GM12878 (cell line): ENCODE data around the gene CASP12. TPM values are rescaled to one million over a fixed set of nuclear protein-coding genes. Genes with fewer than 3 reads are reported as not detected.

Source experiments
- ATAC-seq: fragments of 200-7000 bp; cut with Tn5 transposase; 3 replicates; pipeline ENCODE4 v1.9.1; 2020; ENCODE audit warnings: mild to moderate bottlenecking, moderate library complexity
- BruUV-seq: library from RNA; stranded (reverse); fragments of 400-500 nt; replicated peaks from 2 replicates; lab custom pipeline; 2021; lab: Mats Ljungman, UMichigan
- CTCF ChIA-PET: fragments of 300-600 bp; sonication (Branson Sonifier 250); formaldehyde crosslinking; extraction: SDS; loops from one replicate; lab custom pipeline; 2021; ENCODE audit warnings: inconsistent platforms; lab: Yijun Ruan, JAX
- POLR2A ChIA-PET: fragments of 350-600 bp; formaldehyde crosslinking; extraction: SDS; loops from one replicate; lab custom pipeline; 2021; ENCODE audit warnings: inconsistent platforms; lab: Charles Lee
- RAD21 ChIA-PET: fragments of 300-600 bp; sonication (Branson Sonifier 250); formaldehyde crosslinking; loops from one replicate; lab custom pipeline; 2023; ENCODE audit warnings: antibody characterized with exemption; ENCODE audit not compliant: unreplicated experiment; lab: Charles Lee
- SMC1A ChIA-PET: fragments of 300-600 bp; sonication (Branson Sonifier 250); formaldehyde crosslinking; loops from one replicate; lab custom pipeline; 2023; ENCODE audit not compliant: unreplicated experiment, uncharacterized antibody; lab: Charles Lee
- DNase-seq: peaks from one replicate; pipeline ENCODE4 v3.0.0-alpha.2; 2011; ENCODE audit warnings: low read depth, low spot score
- FAIRE-seq: peaks from 3 replicates; lab custom pipeline; 2011; peaks lifted over from hg19 to GRCh38; lab: Jason Lieb, UNC
- H2AFZ ChIP-seq: 2 replicates; pipeline ENCODE4 v1.6.0; 2011; ENCODE audit warnings: low read depth, low read length, control low read depth; ENCODE audit not compliant: control insufficient read depth
- H3K27ac ChIP-seq: 2 replicates; pipeline ENCODE4 v1.5.1; 2011; ENCODE audit warnings: control low read depth; ENCODE audit not compliant: control insufficient read depth, insufficient read depth
- H3K27me3 ChIP-seq, 2 experiments: replicated peaks in 1 of 2; 2 replicates each; pipeline versions ENCODE4 v1.6.0 to v1.6.1; 2011; ENCODE audit warnings: low read length in 1 of 2; ENCODE audit not compliant: control insufficient read depth in 2 of 2, insufficient read depth in 2 of 2
- H3K36me3 ChIP-seq, 2 experiments: 2 replicates each; pipeline ENCODE4 v1.5.1; 2011; ENCODE audit warnings: low read length in 1 of 2; ENCODE audit not compliant: control insufficient read depth in 2 of 2, insufficient read depth in 2 of 2
- H3K4me1 ChIP-seq: 2 replicates; pipeline ENCODE4 v1.6.1; 2011; ENCODE audit warnings: mild to moderate bottlenecking, low read length, moderate library complexity, mixed read lengths; ENCODE audit not compliant: control insufficient read depth, insufficient read depth
- H3K4me2 ChIP-seq: 2 replicates; pipeline ENCODE4 v1.6.0; 2011; ENCODE audit warnings: control low read depth; ENCODE audit not compliant: control insufficient read depth, insufficient read depth
- H3K4me3 ChIP-seq: fragments of 200-600 bp; sonication (generic); 2 replicates; pipeline ENCODE4 v1.5.1; 2016
- H3K79me2 ChIP-seq: 2 replicates; pipeline ENCODE4 v1.6.0; 2011; ENCODE audit warnings: low read length; ENCODE audit not compliant: control insufficient read depth, insufficient read depth
- H3K9ac ChIP-seq: 2 replicates; pipeline ENCODE4 v1.8.0; 2011; ENCODE audit warnings: low read length, control low read depth, mixed read lengths; ENCODE audit not compliant: control insufficient read depth, insufficient read depth
- H3K9me3 ChIP-seq: replicated peaks from 3 replicates; pipeline ENCODE4 v1.5.1; 2011; ENCODE audit warnings: mild to moderate bottlenecking, low read length; ENCODE audit not compliant: control insufficient read depth, insufficient read depth
- H4K20me1 ChIP-seq: 2 replicates; pipeline ENCODE4 v1.6.0; 2011; ENCODE audit not compliant: control insufficient read depth, insufficient read depth
- ATF2 ChIP-seq: IDR thresholded peaks from 2 replicates; pipeline ENCODE4 v1.6.1; 2012; ENCODE audit warnings: low read length, inconsistent platforms
- ATF7 ChIP-seq: fragments of 450-650 bp; IDR thresholded peaks from 2 replicates; pipeline ENCODE4 v1.6.1; 2016; ENCODE audit warnings: low read depth, mild to moderate bottlenecking
- BRCA1 ChIP-seq: IDR thresholded peaks from 2 replicates; pipeline ENCODE4 v1.6.1; 2011; ENCODE audit warnings: low read depth, low read length, improper control_type of control experiment
- EP300 ChIP-seq, 2 experiments: fragments of 150-350 bp in 1 of 2; IDR thresholded peaks; 2 replicates each; pipeline ENCODE4 v1.6.1; 2011 to 2012; ENCODE audit warnings: low read depth in 2 of 2, low read length in 2 of 2, borderline replicate concordance in 1 of 2, improper control_type of control experiment in 1 of 2, inconsistent platforms in 1 of 2; ENCODE audit not compliant: control insufficient read depth in 1 of 2
- NFIC ChIP-seq: IDR thresholded peaks from 2 replicates; pipeline ENCODE4 v1.6.1; 2012; ENCODE audit warnings: low read depth, mild to moderate bottlenecking, inconsistent platforms, low read length, moderate library complexity
- PML ChIP-seq: IDR thresholded peaks from 2 replicates; pipeline ENCODE4 v1.6.1; 2012; ENCODE audit warnings: low read length, inconsistent platforms
- POLR2AphosphoS2 ChIP-seq: IDR thresholded peaks from 2 replicates; pipeline ENCODE4 v1.6.1; 2011; ENCODE audit warnings: low read depth, mild to moderate bottlenecking, low read length, improper control_type of control experiment, moderate library complexity
- RAD21 ChIP-seq: IDR thresholded peaks from 2 replicates; pipeline ENCODE4 v1.6.1; 2011; ENCODE audit warnings: mild to moderate bottlenecking, low read depth, low read length, moderate library complexity; ENCODE audit not compliant: insufficient read depth
- RAD51 ChIP-seq: fragments of 450-650 bp; IDR thresholded peaks from 2 replicates; pipeline ENCODE4 v1.6.1; 2016; ENCODE audit warnings: moderate library complexity, mild to moderate bottlenecking, inconsistent platforms
- RB1 ChIP-seq: fragments of 450-650 bp; formaldehyde crosslinking; IDR thresholded peaks from 2 replicates; pipeline ENCODE4 v1.6.1; 2017; ENCODE audit warnings: mild to moderate bottlenecking, borderline replicate concordance
- RCOR1 ChIP-seq: conservative IDR thresholded peaks from 2 replicates; pipeline ENCODE4 v1.6.1; 2012; ENCODE audit warnings: low read depth, low read length, improper control_type of control experiment
- SUZ12 ChIP-seq: fragments of 200-600 bp; sonication (generic); IDR thresholded peaks from one replicate; pipeline ENCODE4 v1.6.1; 2018; ENCODE audit warnings: antibody characterized with exemption, mild to moderate bottlenecking; ENCODE audit not compliant: unreplicated experiment
- TCF12 ChIP-seq: IDR thresholded peaks from 2 replicates; pipeline ENCODE4 v1.6.1; 2011; ENCODE audit warnings: low read depth, mild to moderate bottlenecking, low read length
- ZNF622 ChIP-seq: fragments of 450-650 bp; IDR thresholded peaks from 2 replicates; pipeline ENCODE4 v1.6.1; 2017; ENCODE audit warnings: mild to moderate bottlenecking, inconsistent platforms
- WGBS: methylation state at CpG from one replicate; pipeline ENCODE4 v1.1.6; 2016; ENCODE audit warnings: low lambda C conversion rate; ENCODE audit not compliant: insufficient replicate concordance, insufficient coverage; ENCODE audit errors: missing lambda C conversion rate; 5-methylcytosine and 5-hydroxymethylcytosine counted together
- in situ Hi-C: fragments of 300-500 bp; cut with MboI; formaldehyde crosslinking; loops from 9 replicates; pipeline ENCODE4 v1.14.3; 2018; ENCODE audit warnings: mixed read lengths
- intact Hi-C: fragments of 100-400 bp; cut with micrococcal nuclease; formaldehyde crosslinking; loops from one replicate; pipeline ENCODE4 v1.14.2; 2022; ENCODE audit not compliant: unreplicated experiment
- polyA plus RNA-seq, 11 experiments: library from polyadenylated mRNA; depleted of rRNA in 4 of 11; unstranded in 6 of 11; stranded (reverse) in 5 of 11; fragments of >200 nt; fragmentation: Nextera tagmentation in 4 of 11; fragmentation: Illumina TruSeq in 1 of 11; extraction: Ambion mirVana in 4 of 11; extraction: Trizol in 1 of 11; gene quantifications; 1 replicate in 1 of 11; 2 replicates in 10 of 11; pipeline versions ENCODE4 v1.2.1 to v1.2.3, GENCODE V29; 2011 to 2016; ENCODE audit warnings: inconsistent platforms in 2 of 11, missing spikeins in 2 of 11, low read depth in 1 of 11
- total RNA-seq, 4 experiments: library from RNA; depleted of rRNA in 3 of 4; stranded (reverse); fragments of >200 nt in 3 of 4; fragmentation: Illumina TruSeq in 1 of 4; extraction: Trizol in 1 of 4; gene quantifications; 2 replicates each; pipeline versions ENCODE4 v1.2.1 to v1.2.3, GENCODE V29; 2013 to 2021
- TF ChIP-seq, protein P1 (sequence below), 3 experiments: IDR thresholded peaks in 2 of 3; conservative IDR thresholded peaks in 1 of 3; 2 replicates each; pipeline ENCODE4 v1.5.1; 2011; ENCODE audit warnings: low read depth in 3 of 3, low read length in 3 of 3, mild to moderate bottlenecking in 3 of 3, control low read depth in 2 of 3, moderate library complexity in 2 of 3, inconsistent platforms in 1 of 3, mixed read lengths in 1 of 3; ENCODE audit not compliant: control insufficient read depth in 2 of 3, insufficient read depth in 1 of 3; ENCODE audit errors: extremely low read depth in 1 of 3
- TF ChIP-seq, protein P2 (sequence below): fragments of 450-650 bp; conservative IDR thresholded peaks from 2 replicates; pipeline ENCODE4 v1.6.1; 2017; ENCODE audit warnings: mild to moderate bottlenecking, moderate library complexity

Gene CASP12
- total and polyA plus RNA-seq, 10 of the 15 experiments (the other 5 are each of a cell fraction or from before 2014, with no cell fraction given): 0.10 to 0.14 TPM; not detected in 8

- intact Hi-C loops (no loop called here), in situ Hi-C loops (no loop called here)
- no peaks in the 10 kb centered on the region for H4K20me1 ChIP-seq
- no peaks in the 10 kb centered on the region for H3K79me2 ChIP-seq
- no peak overlapping the region for H3K4me3 ChIP-seq
- POLR2A ChIA-PET: interaction anchor here (0.5 kb wide), 1 partner anchor 1078 kb away, joined by 4 read pairs; no protein-coding TSS in a partner anchor
- H3K36me3 ChIP-seq: no peaks in the 10 kb centered on the region
- BruUV-seq: no TSS peak
- H3K4me1 ChIP-seq: peaks cover 3% of the 10 kb centered on the region; the same call in 1 of the 2 replicates
- no peak overlapping the region for H3K27ac ChIP-seq
- no peak for DNase-seq
- RAD21 ChIA-PET: no interaction called here
- CTCF ChIA-PET: interaction anchor here (1.0 kb wide), 1 partner anchor 38 kb away, joined by 3 read pairs; no protein-coding TSS in a partner anchor
- FAIRE-seq: no peak
- SMC1A ChIA-PET: no interaction called here
- no peaks in the 10 kb centered on the region for H3K9me3 ChIP-seq
- no peak for ATAC-seq
- 26% methylated on average over 3 of the region's 3 CpGs for WGBS
- no peak overlapping the region for H2AFZ ChIP-seq
- no peak overlapping the region for H3K4me2 ChIP-seq
- no peaks in the 10 kb centered on the region for H3K27me3 ChIP-seq
- H3K9ac ChIP-seq: no peak overlapping the region
- TF ChIP-seq NFIC (no peak), RAD51 (no peak), POLR2AphosphoS2 (no peak), EP300 (IDR thresholded peaks at IDR 0.05; ENCODE audit: borderline replicate concordance in 1 of 2, control insufficient read depth in 1 of 2, low read depth in 2 of 2, low read length in 2 of 2) (no peak), ZNF622 (no peak), RAD21 (no peak), BRCA1 (no peak), SUZ12 (no peak), RB1 (no peak), TCF12 (no peak), RCOR1 (no peak), PML (no peak), ATF7 (no peak), ATF2 (no peak)
- TF ChIP-seq, protein P1, sequence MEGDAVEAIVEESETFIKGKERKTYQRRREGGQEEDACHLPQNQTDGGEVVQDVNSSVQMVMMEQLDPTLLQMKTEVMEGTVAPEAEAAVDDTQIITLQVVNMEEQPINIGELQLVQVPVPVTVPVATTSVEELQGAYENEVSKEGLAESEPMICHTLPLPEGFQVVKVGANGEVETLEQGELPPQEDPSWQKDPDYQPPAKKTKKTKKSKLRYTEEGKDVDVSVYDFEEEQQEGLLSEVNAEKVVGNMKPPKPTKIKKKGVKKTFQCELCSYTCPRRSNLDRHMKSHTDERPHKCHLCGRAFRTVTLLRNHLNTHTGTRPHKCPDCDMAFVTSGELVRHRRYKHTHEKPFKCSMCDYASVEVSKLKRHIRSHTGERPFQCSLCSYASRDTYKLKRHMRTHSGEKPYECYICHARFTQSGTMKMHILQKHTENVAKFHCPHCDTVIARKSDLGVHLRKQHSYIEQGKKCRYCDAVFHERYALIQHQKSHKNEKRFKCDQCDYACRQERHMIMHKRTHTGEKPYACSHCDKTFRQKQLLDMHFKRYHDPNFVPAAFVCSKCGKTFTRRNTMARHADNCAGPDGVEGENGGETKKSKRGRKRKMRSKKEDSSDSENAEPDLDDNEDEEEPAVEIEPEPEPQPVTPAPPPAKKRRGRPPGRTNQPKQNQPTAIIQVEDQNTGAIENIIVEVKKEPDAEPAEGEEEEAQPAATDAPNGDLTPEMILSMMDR (IDR thresholded peaks at IDR 0.05 in 2 of 3, conservative IDR thresholded peaks at IDR 0.05 in 1 of 3; ENCODE audit: control insufficient read depth in 2 of 3, extremely low read depth in 1 of 3, insufficient read depth in 1 of 3, low read depth in 3 of 3, low read length in 3 of 3): no peak
- TF ChIP-seq, protein P2, sequence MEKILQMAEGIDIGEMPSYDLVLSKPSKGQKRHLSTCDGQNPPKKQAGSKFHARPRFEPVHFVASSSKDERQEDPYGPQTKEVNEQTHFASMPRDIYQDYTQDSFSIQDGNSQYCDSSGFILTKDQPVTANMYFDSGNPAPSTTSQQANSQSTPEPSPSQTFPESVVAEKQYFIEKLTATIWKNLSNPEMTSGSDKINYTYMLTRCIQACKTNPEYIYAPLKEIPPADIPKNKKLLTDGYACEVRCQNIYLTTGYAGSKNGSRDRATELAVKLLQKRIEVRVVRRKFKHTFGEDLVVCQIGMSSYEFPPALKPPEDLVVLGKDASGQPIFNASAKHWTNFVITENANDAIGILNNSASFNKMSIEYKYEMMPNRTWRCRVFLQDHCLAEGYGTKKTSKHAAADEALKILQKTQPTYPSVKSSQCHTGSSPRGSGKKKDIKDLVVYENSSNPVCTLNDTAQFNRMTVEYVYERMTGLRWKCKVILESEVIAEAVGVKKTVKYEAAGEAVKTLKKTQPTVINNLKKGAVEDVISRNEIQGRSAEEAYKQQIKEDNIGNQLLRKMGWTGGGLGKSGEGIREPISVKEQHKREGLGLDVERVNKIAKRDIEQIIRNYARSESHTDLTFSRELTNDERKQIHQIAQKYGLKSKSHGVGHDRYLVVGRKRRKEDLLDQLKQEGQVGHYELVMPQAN: no peak
Measured at GRCh38 chr11:104912102-104912501, 13.8 kb upstream of the CASP12 start.
